Measurements from ENCODE around the gene MILR1. TPM values are rescaled to one million over a fixed set of nuclear protein-coding genes. Genes with fewer than 3 reads are reported as not detected.

The MILR1 gene
- total and polyA plus RNA-seq, 2 experiments from 2014 or later, result 0.39 TPM; not detected in 1

GRCh38 chr17:64503821-64504768 lies 55.2 kb downstream of the MILR1 start:
- peak overlapping the region; percentile 76 for H3K27ac ChIP-seq (ENCODE audit: low read depth)
- Mint-ChIP-seq H3K9me3 (peaks cover 4% of the 10 kb centered on the region; the same call in 1 of the 3 replicates), H3K27ac (peak overlapping the region; percentile 66)

More at GRCh38 chr17:64503821-64504768, 55.2 kb downstream of the MILR1 start:
- ATAC-seq (no peak), DNase-seq (ENCODE audit: low spot score) (no peak)
- Histone ChIP-seq H4K20me1 (replicated peaks; ENCODE audit: insufficient read depth) (peaks cover 61% of the 10 kb centered on the region), H3K4me2 (peak overlapping the region; percentile 91), H3K79me2 (replicated peaks; ENCODE audit: insufficient read depth) (peaks cover 91% of the 10 kb centered on the region), H3K4me1 (ENCODE audit: insufficient read depth) (peaks cover 8% of the 10 kb centered on the region; the same call in 1 of the 2 replicates), H3K4me3 (peak overlapping the region; percentile 100), H3F3A (replicated peaks; ENCODE audit: low read depth) (peaks cover 51% of the 10 kb centered on the region), H3K36me3 (ENCODE audit: insufficient read depth) (peaks cover 60% of the 10 kb centered on the region), H2AFZ (no peak overlapping the region), H3K27me3 (ENCODE audit: insufficient read depth) (no peaks in the 10 kb centered on the region), H3K9me2 (ENCODE audit: insufficient read depth) (no peaks in the 10 kb centered on the region)
- Mint-ChIP-seq H3K36me3 (ENCODE audit: low read depth) (peaks cover 86% of the 10 kb centered on the region), H3K4me3 (peak overlapping the region; percentile 99), H3K27me3 (ENCODE audit: insufficient read depth, low read depth, poor library complexity) (peaks cover 24% of the 10 kb centered on the region), H3K4me1 (peaks cover 62% of the 10 kb centered on the region)
- TF ChIP-seq, protein P1, sequence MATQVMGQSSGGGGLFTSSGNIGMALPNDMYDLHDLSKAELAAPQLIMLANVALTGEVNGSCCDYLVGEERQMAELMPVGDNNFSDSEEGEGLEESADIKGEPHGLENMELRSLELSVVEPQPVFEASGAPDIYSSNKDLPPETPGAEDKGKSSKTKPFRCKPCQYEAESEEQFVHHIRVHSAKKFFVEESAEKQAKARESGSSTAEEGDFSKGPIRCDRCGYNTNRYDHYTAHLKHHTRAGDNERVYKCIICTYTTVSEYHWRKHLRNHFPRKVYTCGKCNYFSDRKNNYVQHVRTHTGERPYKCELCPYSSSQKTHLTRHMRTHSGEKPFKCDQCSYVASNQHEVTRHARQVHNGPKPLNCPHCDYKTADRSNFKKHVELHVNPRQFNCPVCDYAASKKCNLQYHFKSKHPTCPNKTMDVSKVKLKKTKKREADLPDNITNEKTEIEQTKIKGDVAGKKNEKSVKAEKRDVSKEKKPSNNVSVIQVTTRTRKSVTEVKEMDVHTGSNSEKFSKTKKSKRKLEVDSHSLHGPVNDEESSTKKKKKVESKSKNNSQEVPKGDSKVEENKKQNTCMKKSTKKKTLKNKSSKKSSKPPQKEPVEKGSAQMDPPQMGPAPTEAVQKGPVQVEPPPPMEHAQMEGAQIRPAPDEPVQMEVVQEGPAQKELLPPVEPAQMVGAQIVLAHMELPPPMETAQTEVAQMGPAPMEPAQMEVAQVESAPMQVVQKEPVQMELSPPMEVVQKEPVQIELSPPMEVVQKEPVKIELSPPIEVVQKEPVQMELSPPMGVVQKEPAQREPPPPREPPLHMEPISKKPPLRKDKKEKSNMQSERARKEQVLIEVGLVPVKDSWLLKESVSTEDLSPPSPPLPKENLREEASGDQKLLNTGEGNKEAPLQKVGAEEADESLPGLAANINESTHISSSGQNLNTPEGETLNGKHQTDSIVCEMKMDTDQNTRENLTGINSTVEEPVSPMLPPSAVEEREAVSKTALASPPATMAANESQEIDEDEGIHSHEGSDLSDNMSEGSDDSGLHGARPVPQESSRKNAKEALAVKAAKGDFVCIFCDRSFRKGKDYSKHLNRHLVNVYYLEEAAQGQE (IDR thresholded peaks at IDR 0.05; ENCODE audit: unreplicated experiment), result no peak
- TF ChIP-seq ZNF331 (CRISPR knock-in tag; IDR thresholded peaks at IDR 0.05; ENCODE audit: low read depth) (no peak), JUNB (IDR thresholded peaks at IDR 0.05; ENCODE audit: unreplicated experiment) (no peak), ZNF462 (CRISPR knock-in tag; IDR thresholded peaks at IDR 0.05) (no peak), CREB1 (CRISPR knock-in tag; IDR thresholded peaks at IDR 0.05; ENCODE audit: low read depth) (no peak), ZNF114 (CRISPR knock-in tag; IDR thresholded peaks at IDR 0.05) (no peak), EZH2 (IDR thresholded peaks at IDR 0.05; ENCODE audit: low read depth, unreplicated experiment) (no peak), EZH2phosphoT487 (IDR thresholded peaks at IDR 0.05; ENCODE audit: unreplicated experiment) (no peak), CTCF (conservative IDR thresholded peaks at IDR 0.05; ENCODE audit: low read depth in 2 of 2) (no peak), POLR2AphosphoS5 (IDR thresholded peaks at IDR 0.05; ENCODE audit: low read depth) (no peak), NANOG (IDR thresholded peaks at IDR 0.05; ENCODE audit: borderline replicate concordance) (no peak), STAT1 (IDR thresholded peaks at IDR 0.05; ENCODE audit: unreplicated experiment) (no peak)
- TF ChIP-seq, protein P2, sequence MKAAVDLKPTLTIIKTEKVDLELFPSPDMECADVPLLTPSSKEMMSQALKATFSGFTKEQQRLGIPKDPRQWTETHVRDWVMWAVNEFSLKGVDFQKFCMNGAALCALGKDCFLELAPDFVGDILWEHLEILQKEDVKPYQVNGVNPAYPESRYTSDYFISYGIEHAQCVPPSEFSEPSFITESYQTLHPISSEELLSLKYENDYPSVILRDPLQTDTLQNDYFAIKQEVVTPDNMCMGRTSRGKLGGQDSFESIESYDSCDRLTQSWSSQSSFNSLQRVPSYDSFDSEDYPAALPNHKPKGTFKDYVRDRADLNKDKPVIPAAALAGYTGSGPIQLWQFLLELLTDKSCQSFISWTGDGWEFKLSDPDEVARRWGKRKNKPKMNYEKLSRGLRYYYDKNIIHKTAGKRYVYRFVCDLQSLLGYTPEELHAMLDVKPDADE (IDR thresholded peaks at IDR 0.05), result no peak
